Neural progenitor cell (in vitro differentiated cells): ENCODE measurements around the gene HAND2. TPM values are rescaled to one million over a fixed set of nuclear protein-coding genes. Genes with fewer than 3 reads are reported as not detected.

Experiments
- DNase-seq: peaks from one replicate; pipeline ENCODE4 v3.0.0-alpha.2; 2016; ENCODE audit warnings: low spot score
- H2AFZ ChIP-seq: fragments of 200-600 bp; sonication (generic); replicated peaks from 2 replicates; pipeline ENCODE4 v1.6.1; 2016; ENCODE audit warnings: antibody characterized with exemption
- H3F3A ChIP-seq: fragments of 200-600 bp; sonication (generic); 2 replicates; pipeline ENCODE4 v1.6.1; 2016; ENCODE audit warnings: antibody characterized with exemption, low read depth
- H3K27ac ChIP-seq: fragments of 200-600 bp; sonication (generic); 2 replicates; pipeline ENCODE4 v1.5.1; 2016; ENCODE audit warnings: mild to moderate bottlenecking
- H3K27me3 ChIP-seq: fragments of 200-600 bp; sonication (generic); 2 replicates; pipeline ENCODE4 v1.6.1; 2016; ENCODE audit warnings: mild to moderate bottlenecking, moderate library complexity
- H3K36me3 ChIP-seq: fragments of 200-600 bp; sonication (generic); 2 replicates; pipeline ENCODE4 v1.5.1; 2016
- H3K4me1 ChIP-seq: fragments of 200-600 bp; sonication (generic); 2 replicates; pipeline ENCODE4 v1.6.1; 2016; ENCODE audit warnings: mixed run types
- H3K4me2 ChIP-seq: fragments of 200-600 bp; sonication (generic); 2 replicates; pipeline ENCODE4 v1.6.1; 2016
- H3K4me3 ChIP-seq: fragments of 200-600 bp; sonication (generic); 2 replicates; pipeline ENCODE4 v1.5.1; 2016
- H3K79me2 ChIP-seq: fragments of 200-600 bp; sonication (generic); 2 replicates; pipeline ENCODE4 v1.6.1; 2016; ENCODE audit warnings: low read depth
- H3K9ac ChIP-seq: fragments of 200-600 bp; sonication (generic); 2 replicates; pipeline ENCODE4 v1.6.1; 2016
- H3K9me3 ChIP-seq: fragments of 200-600 bp; sonication (generic); 2 replicates; pipeline ENCODE4 v1.5.1; 2016; ENCODE audit warnings: low read depth
- H4K20me1 ChIP-seq: fragments of 200-600 bp; sonication (generic); 2 replicates; pipeline ENCODE4 v1.6.1; 2016; ENCODE audit warnings: low read depth
- H3K27ac Mint-ChIP-seq: 3 replicates; pipeline ENCODE4 v1.8.0; 2021; ENCODE audit warnings: mixed read lengths
- H3K27me3 Mint-ChIP-seq: 2 replicates; pipeline ENCODE4 v1.8.0; 2022; ENCODE audit warnings: low read depth, mild to moderate bottlenecking, inconsistent platforms, moderate library complexity, mixed read lengths; ENCODE audit not compliant: insufficient read depth
- H3K36me3 Mint-ChIP-seq: 3 replicates; pipeline ENCODE4 v1.8.0; 2021; ENCODE audit warnings: mixed read lengths
- H3K4me1 Mint-ChIP-seq: 3 replicates; pipeline ENCODE4 v1.8.0; 2021; ENCODE audit warnings: mixed read lengths
- H3K4me3 Mint-ChIP-seq: 3 replicates; pipeline ENCODE4 v1.8.0; 2021; ENCODE audit warnings: mild to moderate bottlenecking, moderate library complexity, mixed read lengths
- H3K9me3 Mint-ChIP-seq: 3 replicates; pipeline ENCODE4 v1.8.0; 2020; ENCODE audit warnings: mixed read lengths
- CTCF ChIP-seq: fragments of 200-600 bp; sonication (generic); IDR thresholded peaks from 2 replicates; pipeline ENCODE4 v1.5.1; 2017; ENCODE audit warnings: antibody characterized with exemption, mild to moderate bottlenecking
- EZH2 ChIP-seq: fragments of 200-600 bp; sonication (generic); IDR thresholded peaks from 2 replicates; pipeline ENCODE4 v1.6.1; 2017; ENCODE audit warnings: antibody characterized with exemption, mild to moderate bottlenecking, moderate library complexity
- EZH2phosphoT487 ChIP-seq: fragments of 200-600 bp; sonication (generic); IDR thresholded peaks from 2 replicates; pipeline ENCODE4 v1.6.1; 2017; ENCODE audit warnings: antibody characterized with exemption
- total RNA-seq: library from RNA; depleted of rRNA; stranded (reverse); fragments of >200 nt; gene quantifications from 2 replicates; pipeline ENCODE4 v1.2.3, GENCODE V29; 2015; ENCODE audit warnings: low replicate concordance

Gene HAND2
- total RNA-seq, 1 donor from 2014 or later = not detected

- H3K4me2 ChIP-seq = no peak overlapping the region
- no peaks in the 10 kb centered on the region for H3K9me3 ChIP-seq
- H2AFZ ChIP-seq = no peak overlapping the region
- H3K4me1 Mint-ChIP-seq = peaks cover 3% of the 10 kb centered on the region
- peaks cover 11% of the 10 kb centered on the region for H3K27me3 Mint-ChIP-seq
- peaks cover 5% of the 10 kb centered on the region for H3K4me1 ChIP-seq
- no peaks in the 10 kb centered on the region for H3K36me3 ChIP-seq
- DNase-seq = no peak
- H3K4me3 Mint-ChIP-seq = no peak overlapping the region
- no peaks in the 10 kb centered on the region for H3K79me2 ChIP-seq
- no peak overlapping the region for H3K27ac Mint-ChIP-seq
- H3K9ac ChIP-seq = no peak overlapping the region
- no peak overlapping the region for H3K27ac ChIP-seq
- no peaks in the 10 kb centered on the region for H3F3A ChIP-seq
- TF ChIP-seq EZH2 (no peak), EZH2phosphoT487 (no peak), CTCF (no peak)
- no peak overlapping the region for H3K4me3 ChIP-seq
- H3K9me3 Mint-ChIP-seq = peaks cover 3% of the 10 kb centered on the region
- H3K36me3 Mint-ChIP-seq = no peaks in the 10 kb centered on the region
- peaks cover 39% of the 10 kb centered on the region for H3K27me3 ChIP-seq
- H4K20me1 ChIP-seq = no peaks in the 10 kb centered on the region
Measured at GRCh38 chr4:173490817-173491528, 39.1 kb downstream of the HAND2 start.

DNA sequence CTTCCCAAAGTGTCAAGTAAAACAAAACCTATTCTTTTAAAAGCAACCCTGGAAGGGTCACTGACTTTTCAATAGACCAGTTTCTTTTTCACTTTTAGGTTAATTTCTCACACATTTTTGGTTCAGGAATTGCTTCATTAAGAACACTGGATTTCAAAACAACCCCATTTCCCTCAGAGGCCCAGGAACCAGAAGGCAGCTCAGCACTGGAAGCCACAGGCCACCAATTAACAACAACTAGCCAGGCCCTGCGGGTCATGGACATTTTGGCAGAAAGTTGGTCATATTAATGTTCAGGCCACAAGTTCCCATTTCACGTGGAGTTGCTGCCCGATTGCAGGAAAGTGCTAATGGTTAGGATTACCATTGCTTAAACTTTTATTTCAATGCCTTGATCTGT lies 39.8 kb downstream of the HAND2 start:
- Mint-ChIP-seq H3K27ac (no peak overlapping the region), H3K4me1 (peaks cover 3% of the 10 kb centered on the region), H3K4me3 (no peak overlapping the region), H3K36me3 (no peaks in the 10 kb centered on the region), H3K27me3 (peaks cover 11% of the 10 kb centered on the region), H3K9me3 (peaks cover 3% of the 10 kb centered on the region)
- H3K9ac ChIP-seq = no peak overlapping the region
- no peak overlapping the region for H3K4me3 ChIP-seq
- no peak overlapping the region for H3K4me2 ChIP-seq
- H3K27me3 ChIP-seq = peaks cover 32% of the 10 kb centered on the region
- H3K36me3 ChIP-seq = no peaks in the 10 kb centered on the region
- H3K4me1 ChIP-seq = peaks cover 5% of the 10 kb centered on the region
- DNase-seq = no peak
- H3K27ac ChIP-seq = no peak overlapping the region
- no peak overlapping the region for H2AFZ ChIP-seq
- no peaks in the 10 kb centered on the region for H3K79me2 ChIP-seq
- no peaks in the 10 kb centered on the region for H3F3A ChIP-seq
- H3K9me3 ChIP-seq = no peaks in the 10 kb centered on the region
- TF ChIP-seq EZH2 (no peak), CTCF (no peak), EZH2phosphoT487 (no peak)
- no peaks in the 10 kb centered on the region for H4K20me1 ChIP-seq

GRCh38 chr4:173489514-173489913 lies 40.5 kb downstream of the HAND2 start:
- Mint-ChIP-seq H3K4me3 (no peak overlapping the region), H3K27ac (no peak overlapping the region), H3K36me3 (no peaks in the 10 kb centered on the region), H3K27me3 (peaks cover 7% of the 10 kb centered on the region), H3K9me3 (peaks cover 3% of the 10 kb centered on the region), H3K4me1 (peaks cover 3% of the 10 kb centered on the region)
- no peak overlapping the region for H3K9ac ChIP-seq
- no peak overlapping the region for H3K27ac ChIP-seq
- no peaks in the 10 kb centered on the region for H3K9me3 ChIP-seq
- H4K20me1 ChIP-seq = no peaks in the 10 kb centered on the region
- no peak overlapping the region for H3K4me3 ChIP-seq
- H3K79me2 ChIP-seq = no peaks in the 10 kb centered on the region
- no peak overlapping the region for H3K4me2 ChIP-seq
- H2AFZ ChIP-seq = no peak overlapping the region
- DNase-seq = no peak
- peaks cover 2% of the 10 kb centered on the region for H3F3A ChIP-seq
- no peaks in the 10 kb centered on the region for H3K36me3 ChIP-seq
- TF ChIP-seq EZH2 = no peak
- no peak for TF ChIP-seq CTCF
- H3K27me3 ChIP-seq = peaks cover 25% of the 10 kb centered on the region
- peaks cover 5% of the 10 kb centered on the region for H3K4me1 ChIP-seq
